ENCODE data around the gene CPA2. TPM values are rescaled to one million over a fixed set of nuclear protein-coding genes. Genes with fewer than 3 reads are reported as not detected.

Gene CPA2
- total RNA-seq, 2 donors from 2014 or later = 1.1 to 1.7 TPM

- ATAC-seq = no peak
- no peak for DNase-seq
- intact Hi-C loops (cut with DNase I, micrococcal nuclease) = no loop called here
These were observed 10.4 kb downstream of the CPA2 start for GRCh38 chr7:130276796-130277762.

- peak; percentile 17 to 38 for DNase-seq
- ATAC-seq = peak; percentile 25
- intact Hi-C loops (cut with DNase I, micrococcal nuclease) = no loop called here
These were observed 11.3 kb downstream of the CPA2 start for GRCh38 chr7:130277763-130278643.

GRCh38 chr7:130278860-130279259 is 12.2 kb downstream of the CPA2 start:
- ATAC-seq (peak; percentile 60), DNase-seq (no peak)
- intact Hi-C loops (cut with DNase I, micrococcal nuclease) = no loop called here

- ATAC-seq (no peak), DNase-seq (no peak)
- intact Hi-C loops (cut with DNase I, micrococcal nuclease) = no loop called here
These were observed 12.6 kb downstream of the CPA2 start for GRCh38 chr7:130279286-130279685.

- no peak for DNase-seq
- no peak for ATAC-seq
- intact Hi-C loops (cut with DNase I, micrococcal nuclease) = no loop called here
These were observed 13.2 kb downstream of the CPA2 start for GRCh38 chr7:130279906-130280305.

- intact Hi-C loops (cut with DNase I, micrococcal nuclease) = no loop called here
- ATAC-seq (no peak), DNase-seq (no peak)
These were observed 14.6 kb downstream of the CPA2 start for GRCh38 chr7:130281260-130281659.

GRCh38 chr7:130286881-130287280 is 20.2 kb downstream of the CPA2 start:
- ATAC-seq (peak; percentile 48), DNase-seq (no peak)
- intact Hi-C loops (cut with DNase I, micrococcal nuclease) = no loop called here

- intact Hi-C loops (cut with DNase I, micrococcal nuclease) = no loop called here
- DNase-seq (no peak), ATAC-seq (no peak)
These were observed 21.5 kb downstream of the CPA2 start for GRCh38 chr7:130288168-130288567.

GRCh38 chr7:130288829-130289228 is 22.2 kb downstream of the CPA2 start:
- no peak for DNase-seq
- ATAC-seq = no peak
- intact Hi-C loops (cut with DNase I, micrococcal nuclease) = no loop called here

- ATAC-seq = no peak
- intact Hi-C loops (cut with DNase I, micrococcal nuclease) = no loop called here
- DNase-seq = no peak
These were observed 22.8 kb downstream of the CPA2 start for GRCh38 chr7:130289478-130289877.

GRCh38 chr7:130290745-130291144 is 24.1 kb downstream of the CPA2 start:
- no peak for DNase-seq
- no peak for ATAC-seq
- intact Hi-C loops (cut with DNase I, micrococcal nuclease) = no loop called here

- DNase-seq (no peak), ATAC-seq (no peak)
- intact Hi-C loops (cut with DNase I, micrococcal nuclease) = no loop called here
These were observed 26.1 kb downstream of the CPA2 start, which contains the start of gene CPA4 for GRCh38 chr7:130292682-130293257. TSS of gene CPA4 (plus strand) at chr7:130293161. CDS start at chr7:130293181, 20 bp downstream.

GRCh38 chr7:130293521-130293920 is 26.9 kb downstream of the CPA2 start:
- intact Hi-C loops (cut with DNase I, micrococcal nuclease) = no loop called here
- ATAC-seq = no peak
- DNase-seq = no peak

GRCh38 chr7:130294314-130294713 is 27.7 kb downstream of the CPA2 start:
- DNase-seq (no peak), ATAC-seq (no peak)
- intact Hi-C loops (cut with DNase I, micrococcal nuclease) = no loop called here

GRCh38 chr7:130296221-130296951 is 29.7 kb downstream of the CPA2 start:
- DNase-seq (no peak), ATAC-seq (no peak)
- intact Hi-C loops (cut with DNase I, micrococcal nuclease) = no loop called here

- DNase-seq (no peak), ATAC-seq (no peak)
- intact Hi-C loops (cut with DNase I, micrococcal nuclease) = no loop called here
These were observed 31.2 kb downstream of the CPA2 start for GRCh38 chr7:130297628-130298543.

- DNase-seq = no peak
- ATAC-seq = peak; percentile 66
- intact Hi-C loops (cut with DNase I, micrococcal nuclease) = no loop called here
These were observed 32.1 kb downstream of the CPA2 start for GRCh38 chr7:130298544-130299326.
